GM19351 (cell line): ENCODE measurements around the gene LAPTM5.

ENCODE experiments used
- ATAC-seq: cut with Tn5 transposase; IDR thresholded peaks from one replicate; pipeline ENCODE4 v1.9.1; 2021; ENCODE audit warnings: mild to moderate bottlenecking, moderate library complexity; ENCODE audit not compliant: unreplicated experiment

LAPTM5 gene

DNA sequence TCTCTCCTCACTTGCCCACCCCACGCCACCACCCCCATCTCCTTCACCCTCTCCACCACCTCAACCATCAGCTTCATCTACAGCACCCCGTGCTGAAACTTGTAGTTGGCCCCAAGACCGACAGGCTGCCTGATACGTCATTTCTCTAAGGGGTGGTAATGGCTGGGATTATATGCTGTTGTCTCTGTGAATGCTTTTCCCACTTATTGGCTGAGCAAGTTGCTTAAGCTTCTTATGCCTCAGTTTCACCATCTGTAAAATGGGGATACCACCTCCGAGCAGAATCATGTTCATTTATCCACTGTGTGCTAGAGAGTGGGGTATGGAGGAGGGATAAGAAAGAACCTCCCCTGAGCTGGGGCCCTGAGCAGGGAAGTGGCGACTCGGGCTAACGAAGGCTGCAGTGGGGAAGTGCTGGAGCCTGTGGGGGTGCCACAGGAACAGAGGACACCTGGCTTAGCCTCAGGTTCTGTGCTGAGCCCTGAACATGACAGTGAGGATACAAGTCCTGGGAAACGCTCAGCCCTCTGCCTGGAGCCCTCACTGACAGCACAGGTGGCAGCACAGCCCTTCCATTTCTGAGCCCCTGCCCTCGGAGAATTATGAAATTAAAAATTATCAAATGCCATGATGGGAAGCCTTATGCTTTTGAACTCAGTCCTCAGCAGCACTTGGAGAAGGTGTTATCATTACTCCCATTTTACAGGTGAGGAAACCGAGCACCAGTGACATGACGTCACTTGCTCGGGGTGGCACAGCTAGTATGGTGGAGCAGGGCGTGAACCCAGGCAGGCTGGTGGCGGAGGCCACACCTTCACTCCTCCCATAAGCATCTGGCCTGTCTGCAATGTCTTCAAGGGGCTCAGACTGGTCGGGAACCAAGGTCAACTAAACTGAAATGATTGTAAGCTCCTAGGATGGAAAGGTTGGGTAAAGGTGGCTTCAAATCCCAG, 37.0 kb downstream of the LAPTM5 start:
- no peak for ATAC-seq

DNA sequence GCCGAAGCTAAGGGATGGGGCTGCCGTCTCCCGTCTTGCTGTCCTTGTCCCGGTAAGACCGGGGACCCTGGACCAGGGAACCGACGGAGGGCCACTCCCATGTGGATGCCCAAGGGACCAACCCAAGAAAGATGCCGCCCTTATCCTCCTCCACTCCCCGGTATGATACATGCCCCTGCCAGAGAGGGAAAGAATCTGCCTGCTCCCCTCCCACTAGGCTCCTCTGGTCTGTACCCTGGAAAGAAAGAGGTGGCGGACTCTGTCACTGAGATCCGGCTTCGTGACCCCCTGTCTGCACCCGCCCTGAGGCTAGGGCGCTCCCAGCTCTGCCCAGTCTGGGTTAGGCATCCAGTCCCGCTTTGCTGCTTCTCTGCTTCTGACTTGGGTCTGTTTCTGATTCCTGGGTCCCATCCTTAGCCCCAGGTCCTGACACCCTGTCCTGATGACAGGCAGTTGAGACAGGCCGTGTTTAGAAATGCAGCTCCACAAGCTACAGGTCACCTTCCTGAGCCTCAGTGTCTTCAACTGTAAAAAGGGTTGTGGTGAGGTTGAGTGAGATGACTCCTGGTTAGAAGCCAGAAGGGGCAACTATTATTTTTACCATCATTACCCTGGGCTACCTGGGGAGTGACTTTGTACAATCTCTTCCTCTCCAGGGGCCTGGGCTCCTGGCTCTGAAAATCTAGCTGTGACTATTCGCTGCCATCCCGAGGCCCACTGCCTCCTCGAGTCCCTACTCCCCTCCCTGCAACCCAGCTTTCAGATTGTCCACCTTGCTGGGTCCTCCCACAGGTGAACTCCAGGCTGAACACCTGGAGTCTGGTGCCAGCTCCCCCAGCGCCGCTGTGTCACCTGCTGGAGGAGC, 37.9 kb downstream of the LAPTM5 start:
- no peak for ATAC-seq

DNA sequence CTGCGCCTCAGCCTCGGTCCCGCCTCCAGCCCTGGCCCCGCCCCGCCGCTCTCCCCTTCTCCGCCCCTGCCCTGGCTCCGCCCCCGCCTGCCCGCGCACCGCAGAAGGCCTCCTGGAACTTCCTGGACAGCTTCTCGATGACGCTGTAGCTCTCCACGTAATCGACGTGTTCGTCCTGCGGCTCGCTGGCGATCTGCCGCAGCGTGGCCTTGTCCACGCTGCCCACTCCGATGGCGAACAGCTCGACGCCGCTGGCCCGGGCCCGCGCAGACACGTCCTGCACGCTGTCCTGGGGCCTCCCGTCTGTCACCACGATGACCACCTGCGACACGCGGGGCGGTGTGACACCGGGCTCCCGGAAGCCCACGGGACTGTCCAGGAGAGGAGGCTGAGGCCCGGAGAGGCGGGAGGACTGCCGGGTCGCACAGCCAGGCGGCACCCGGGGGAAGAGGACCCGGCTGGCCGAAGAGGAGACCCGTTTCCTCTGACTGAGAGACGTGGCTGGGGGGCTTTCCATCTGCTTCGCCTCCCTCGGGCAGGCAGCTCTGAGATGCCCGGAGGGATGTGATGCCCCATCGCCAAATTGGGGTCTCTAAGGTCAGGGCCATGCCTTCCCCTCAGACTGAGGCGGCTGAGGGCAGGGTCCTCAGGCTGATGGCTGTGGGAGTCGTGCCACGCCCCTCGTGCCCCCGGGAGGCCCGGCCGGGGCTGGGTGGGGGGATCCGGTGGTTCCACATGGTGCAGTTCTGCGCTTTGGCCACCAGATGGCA, 38.8 kb downstream of the LAPTM5 start:
- peak; percentile 50 for ATAC-seq

DNA sequence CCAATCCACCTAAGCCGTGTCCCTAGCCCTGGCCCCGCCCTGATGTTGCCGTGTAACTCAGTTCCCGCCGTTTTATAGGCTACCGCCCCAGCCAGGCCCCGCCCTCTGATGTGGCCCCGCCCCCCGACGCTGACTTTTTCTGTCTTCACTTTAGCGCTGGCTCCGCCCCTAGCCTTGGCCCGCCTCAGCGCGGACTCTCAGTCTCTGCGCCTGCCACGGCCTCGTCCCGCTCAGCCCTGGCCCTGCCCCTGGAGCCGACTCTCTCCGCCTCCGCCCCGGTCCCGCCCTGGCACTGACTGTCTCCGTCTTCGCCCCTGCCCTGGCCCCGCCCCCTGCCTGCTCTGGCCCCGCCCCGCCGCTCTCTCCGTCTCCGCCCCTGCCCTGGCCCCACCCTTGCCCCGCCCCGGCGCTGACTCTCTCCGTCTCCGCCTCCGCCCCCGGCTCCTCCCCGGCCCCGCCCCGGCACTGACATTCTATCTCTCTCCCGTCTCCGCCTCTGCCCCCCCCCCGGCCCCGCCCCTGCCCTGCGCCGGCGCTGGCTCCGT, 39.4 kb downstream of the LAPTM5 start:
- peak; percentile 85 for ATAC-seq

DNA sequence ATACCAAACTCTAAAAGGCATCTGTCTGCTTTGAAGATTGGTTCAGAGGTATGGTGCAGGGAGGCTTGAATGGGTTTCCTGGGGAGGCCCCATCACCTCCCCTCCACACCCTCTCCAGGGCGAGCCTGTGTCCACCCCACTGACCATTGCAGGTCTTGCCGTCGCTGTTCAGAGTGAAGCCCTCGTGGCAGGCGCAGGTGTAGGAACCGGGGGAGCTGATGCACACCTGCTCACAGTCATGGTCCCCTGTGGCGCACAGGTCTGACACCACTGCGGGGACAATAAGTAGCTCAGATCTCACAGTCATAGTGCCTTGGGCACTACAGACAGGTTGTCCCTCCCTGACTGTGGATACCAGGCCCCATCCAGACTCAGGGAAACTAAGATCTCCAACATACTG, 40.9 kb downstream of the LAPTM5 start:
- ATAC-seq, result no peak

DNA sequence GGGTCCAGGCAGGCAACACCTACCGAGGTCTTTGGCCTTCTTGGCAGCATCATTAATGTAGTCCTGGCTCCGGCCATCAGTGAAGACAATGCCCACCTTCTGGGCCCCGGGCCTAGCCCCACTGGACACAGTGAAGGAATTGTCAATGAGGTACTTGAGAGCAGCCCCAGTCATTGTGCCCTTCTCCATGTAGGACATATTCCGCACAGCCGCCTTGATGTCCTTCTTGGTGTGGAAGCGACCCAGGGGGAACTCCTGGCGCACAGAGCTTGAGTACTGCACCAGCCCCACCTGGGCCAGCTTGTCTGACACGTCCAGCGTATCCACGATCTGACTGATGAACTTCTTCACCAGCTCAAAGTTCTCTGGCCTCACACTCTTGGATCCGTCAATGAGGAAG, 41.7 kb downstream of the LAPTM5 start:
- ATAC-seq, result no peak

DNA sequence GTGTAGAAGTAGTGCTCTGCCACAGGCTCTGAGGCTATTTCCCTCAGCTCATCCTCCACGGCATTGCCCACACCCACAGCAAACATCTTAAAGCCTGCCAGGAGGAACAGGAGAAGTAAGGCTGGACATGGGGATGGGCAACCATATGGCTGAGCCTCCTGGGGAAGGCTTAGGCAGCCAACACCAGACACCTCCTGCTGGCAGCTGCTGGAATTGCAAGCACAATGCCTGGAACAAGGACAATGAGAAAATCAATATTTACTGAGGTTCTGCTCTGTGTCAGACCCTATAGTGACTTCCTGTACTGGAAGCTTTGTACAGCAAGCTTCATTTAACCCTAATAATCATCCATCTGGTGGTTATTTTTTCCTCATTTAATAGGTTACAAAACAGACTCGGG, 42.4 kb downstream of the LAPTM5 start:
- no peak for ATAC-seq

DNA sequence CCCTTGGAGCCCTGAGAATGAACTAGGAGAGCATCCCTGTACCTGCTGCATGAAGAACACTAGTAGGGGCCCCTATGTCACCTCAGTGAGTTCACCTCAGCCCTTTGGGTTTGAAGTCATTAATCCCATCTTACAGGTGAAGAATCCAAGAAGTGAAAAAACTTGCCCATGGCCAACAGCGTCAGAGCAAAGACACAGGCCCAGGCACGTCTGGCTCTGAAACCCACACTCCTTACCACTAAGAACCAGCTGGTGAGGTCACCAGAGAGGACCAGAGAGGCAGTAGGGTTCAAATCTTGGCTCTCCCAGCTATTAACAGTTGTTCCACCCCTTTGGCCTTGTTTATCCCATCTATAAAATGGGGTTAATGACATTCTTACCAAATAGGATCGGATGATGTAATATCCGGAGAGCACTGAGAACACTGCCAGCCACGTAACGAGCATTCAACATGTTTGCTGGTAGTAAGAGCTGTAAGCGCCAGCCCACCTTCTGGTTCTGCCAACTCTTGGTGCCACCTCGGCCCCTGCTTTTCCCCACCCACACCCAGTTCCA, 43.0 kb downstream of the LAPTM5 start:
- ATAC-seq, result no peak

DNA sequence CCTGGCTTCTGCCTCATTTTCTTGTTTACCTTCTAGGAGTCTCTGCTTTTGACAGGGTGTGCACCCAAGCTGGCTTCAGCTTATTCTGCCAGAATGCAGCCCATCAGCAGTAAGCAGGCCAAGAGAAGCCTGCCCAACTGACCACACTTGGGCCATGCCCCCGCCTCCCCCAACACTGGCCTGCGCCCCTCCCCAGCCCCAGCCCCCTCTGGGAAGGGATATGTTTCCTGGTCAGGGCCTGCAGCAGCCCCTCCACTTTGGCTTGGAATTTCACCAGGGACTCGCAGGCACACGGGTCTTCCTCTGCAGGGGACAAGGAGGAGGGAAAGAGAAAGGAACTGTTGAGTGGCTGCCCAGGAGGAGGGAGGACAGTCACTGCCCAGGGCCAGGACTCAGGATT, 43.5 kb downstream of the LAPTM5 start:
- no peak for ATAC-seq

DNA sequence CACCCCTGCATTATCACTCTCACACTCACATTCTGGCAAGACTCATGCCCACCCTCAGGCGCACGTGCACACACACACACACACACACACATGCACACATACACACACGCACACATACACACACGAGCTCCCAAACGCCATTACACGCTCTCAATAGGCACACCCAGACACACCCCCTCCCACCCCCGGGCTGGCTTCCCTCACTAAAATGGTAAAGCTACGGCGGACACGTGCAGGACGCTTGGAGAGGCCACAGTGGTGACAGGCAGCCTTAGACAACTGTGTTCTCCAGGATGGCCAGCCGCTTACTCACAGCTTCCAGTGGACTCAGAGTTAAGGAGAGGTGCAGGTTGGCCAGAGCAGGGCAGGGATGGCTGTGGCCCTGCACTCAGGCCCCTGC, 44.3 kb downstream of the LAPTM5 start:
- no peak for ATAC-seq

DNA sequence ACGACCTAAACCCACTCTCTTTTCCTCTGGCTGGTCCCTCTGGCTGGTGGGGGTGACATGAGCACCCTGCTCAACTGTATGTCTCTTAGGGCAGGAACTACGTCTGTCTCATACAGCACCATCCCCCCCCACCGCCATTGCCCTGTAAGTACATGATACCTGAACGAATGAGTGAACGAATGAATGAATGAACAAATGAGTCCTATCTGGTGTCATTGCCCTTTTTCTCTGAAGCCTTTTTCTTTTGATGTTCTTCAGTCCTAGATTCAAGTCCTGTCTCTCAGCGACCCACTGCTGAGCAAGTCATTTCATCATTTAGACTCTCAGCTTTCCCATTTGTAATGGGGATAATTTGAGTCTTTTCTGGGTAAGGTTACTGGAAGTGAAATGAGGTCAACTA, 45.0 kb downstream of the LAPTM5 start:
- no peak for ATAC-seq

DNA sequence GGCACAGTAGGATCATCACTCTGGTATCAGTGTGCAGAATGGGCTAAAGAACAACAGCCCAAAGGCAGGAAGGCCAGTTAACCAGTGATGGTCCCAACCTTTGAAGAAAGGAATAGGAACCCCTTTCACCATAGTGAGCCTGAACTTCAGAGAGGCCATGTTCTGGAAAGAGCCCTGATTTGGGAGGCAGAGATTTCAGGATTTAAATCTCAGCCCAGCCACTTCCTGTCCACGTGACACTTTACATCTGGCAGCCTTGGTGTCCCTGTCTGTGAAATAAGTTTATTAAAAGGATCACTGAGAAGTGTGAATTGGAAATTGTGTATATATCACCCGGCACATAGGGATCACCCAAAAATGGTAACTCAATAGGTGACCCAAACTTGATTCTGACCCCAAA, 47.2 kb downstream of the LAPTM5 start:
- ATAC-seq, result no peak

DNA sequence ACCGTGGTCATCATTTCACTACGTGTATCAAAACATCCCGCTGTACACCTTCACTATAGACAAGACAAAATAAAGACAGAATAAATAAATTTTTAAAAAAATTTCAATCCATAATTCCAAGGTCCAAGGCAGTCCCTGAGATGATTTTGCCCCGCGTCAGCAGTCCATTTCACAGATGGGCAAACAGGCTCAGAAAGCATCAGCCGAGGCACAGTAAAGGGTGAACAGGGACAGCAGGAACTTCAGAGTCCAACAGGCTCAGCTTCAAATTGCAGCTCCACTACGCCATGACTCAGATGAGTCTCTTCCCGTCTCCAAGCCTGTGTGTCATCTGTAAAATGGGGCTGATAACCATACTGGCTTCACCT, 49.2 kb downstream of the LAPTM5 start:
- ATAC-seq, result no peak

DNA sequence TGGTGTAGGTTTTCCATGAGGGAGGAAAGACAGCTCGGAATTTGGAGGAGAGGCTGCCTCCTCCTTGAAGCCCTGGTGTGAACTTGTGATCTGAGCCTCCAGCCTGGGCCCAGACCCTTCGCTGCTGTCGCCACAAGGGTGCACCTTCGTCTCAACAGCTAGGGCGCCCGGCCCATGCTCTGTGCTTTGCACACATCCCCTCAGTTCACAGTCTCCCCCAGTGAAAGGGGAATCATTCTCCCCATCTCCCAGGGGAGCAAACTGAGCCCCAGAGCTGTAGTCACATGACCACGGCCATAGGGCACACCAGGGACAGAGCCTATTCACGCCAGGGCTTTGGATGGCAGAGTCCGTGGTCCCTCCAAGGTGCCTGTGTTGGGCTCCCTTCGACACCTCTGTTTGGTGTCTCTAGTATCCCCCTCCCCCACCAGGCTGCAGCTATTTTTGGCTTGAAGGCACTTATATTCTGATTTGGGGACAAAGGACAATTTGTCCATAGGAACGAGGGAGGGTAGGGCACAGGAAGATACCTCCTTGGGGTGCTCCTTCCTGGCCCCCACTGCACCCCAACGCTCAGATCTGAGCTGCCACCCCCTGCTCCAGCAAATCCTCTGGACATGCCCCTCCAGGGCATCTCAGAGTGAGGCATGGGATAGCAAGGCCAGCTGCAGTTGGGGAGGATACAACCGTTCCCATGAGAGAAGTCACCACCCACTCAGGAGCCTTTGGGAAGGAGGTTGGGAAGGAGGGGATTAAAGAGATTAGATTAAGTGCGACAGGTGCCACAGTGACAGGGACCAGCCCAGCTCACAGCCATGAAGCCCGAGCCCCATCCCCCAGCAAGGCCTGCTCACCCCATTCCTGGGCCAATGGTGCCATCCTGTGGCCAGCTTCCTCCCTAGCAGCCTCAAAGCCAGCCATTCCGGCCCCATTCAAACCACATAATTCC, 49.9 kb downstream of the LAPTM5 start:
- no peak for ATAC-seq

DNA sequence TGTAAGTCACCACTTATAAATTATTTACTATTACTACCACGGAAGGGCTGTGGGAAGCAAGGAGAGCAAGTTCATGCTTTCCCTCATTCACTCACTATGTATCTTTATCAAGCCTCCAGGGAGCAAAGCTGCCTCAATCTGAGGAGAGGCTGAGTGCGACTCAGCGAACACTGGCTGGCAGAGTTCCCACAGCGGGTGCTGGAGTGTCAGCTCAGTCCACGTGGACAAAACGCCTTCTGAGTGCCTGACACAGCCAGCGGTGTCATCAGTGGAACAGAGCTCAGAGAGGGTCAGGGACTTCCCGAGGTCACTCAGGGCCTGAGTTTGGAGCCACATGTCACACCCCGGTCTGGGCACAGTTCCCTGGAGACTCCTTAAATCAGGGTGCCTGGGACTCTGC, 51.0 kb downstream of the LAPTM5 start:
- ATAC-seq, result no peak

DNA sequence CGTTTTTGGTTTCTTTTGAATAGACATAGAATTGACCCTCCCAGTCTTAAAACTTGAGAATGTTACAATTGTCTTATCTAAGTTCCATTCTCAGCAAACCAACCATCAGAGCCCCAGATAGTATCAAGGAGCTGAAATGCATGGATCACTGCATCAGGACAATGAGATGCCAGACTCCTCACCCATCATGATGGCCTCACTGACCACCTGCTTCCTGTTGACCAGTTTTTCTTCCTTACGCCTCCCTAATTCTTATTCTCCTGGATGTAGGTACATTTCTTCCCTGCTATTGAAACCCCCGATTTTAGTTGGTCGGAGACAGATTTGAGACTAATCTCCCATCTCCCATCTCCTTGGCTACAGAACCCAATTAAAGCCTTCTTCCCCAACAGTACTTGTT, 51.9 kb downstream of the LAPTM5 start:
- ATAC-seq, result no peak

DNA sequence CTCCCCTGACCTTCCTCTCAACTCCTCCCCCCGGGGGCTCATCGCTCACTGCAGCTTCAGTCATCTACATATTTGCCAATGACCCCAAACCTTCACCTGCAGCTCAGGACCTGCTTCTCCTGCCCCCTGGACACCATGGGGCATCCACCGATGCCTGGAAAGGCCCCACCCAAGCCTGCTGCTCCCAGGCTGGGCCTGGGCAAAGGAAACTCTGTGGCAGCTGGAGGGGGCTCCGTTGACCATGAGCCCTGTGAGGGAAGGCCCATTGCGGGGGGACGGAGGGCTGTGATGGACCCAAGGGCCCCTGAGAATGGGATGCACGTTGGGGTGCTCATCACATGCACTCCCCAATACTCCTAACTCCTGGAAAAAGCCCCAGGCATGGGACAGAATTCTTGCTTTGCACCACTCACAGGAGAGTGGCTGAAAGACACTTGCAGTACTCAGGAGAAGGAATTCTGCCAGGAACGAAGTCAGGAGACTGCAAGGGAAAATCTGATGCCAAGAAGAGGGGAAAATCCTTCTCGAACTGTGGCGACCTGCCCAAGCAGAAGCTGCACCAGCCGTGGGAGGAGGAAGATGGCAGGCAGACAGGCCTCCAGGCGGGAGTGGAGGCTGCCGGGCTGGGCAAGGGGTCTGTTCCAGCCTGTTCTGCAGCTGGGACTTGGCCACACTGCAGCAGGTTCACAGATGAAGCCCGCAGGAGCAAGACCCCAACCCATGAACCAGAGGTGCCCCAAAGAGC, 52.6 kb downstream of the LAPTM5 start:
- ATAC-seq, result no peak

DNA sequence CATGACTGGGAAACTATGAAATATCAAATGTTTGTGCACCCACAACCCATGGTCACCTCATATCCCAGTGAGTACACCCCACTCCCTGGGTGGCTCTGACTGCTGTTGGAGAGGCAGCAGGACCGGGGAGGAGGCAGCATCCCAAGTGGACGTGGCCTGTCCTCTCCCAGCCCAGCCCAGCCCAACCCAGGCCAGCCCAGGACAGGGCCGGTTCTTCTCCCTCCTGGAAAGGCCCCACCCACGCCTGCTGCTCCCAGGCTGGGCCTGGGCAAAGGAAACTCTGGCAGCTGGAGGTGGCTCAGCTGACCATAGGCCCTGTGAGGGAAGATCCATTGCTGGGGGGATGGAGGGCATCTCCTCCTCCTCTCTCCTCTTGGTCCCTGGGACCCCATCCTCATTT, 53.3 kb downstream of the LAPTM5 start:
- no peak for ATAC-seq

DNA sequence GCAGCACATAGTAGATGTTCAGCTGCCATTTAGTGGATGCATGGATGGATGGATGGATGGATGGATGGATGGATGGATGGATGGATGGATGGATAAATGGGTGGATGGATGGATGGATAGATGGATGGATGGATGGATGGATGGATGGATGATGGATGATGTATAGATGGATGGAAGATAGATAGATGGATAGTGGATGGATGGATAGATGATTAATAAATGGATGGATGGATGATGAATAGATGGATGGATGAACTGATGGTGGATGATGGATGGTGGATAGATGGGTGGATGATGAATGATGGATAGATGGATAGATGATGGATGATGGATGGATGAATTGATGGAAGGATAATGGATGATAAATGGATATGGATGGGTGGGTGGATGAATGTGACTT, 54.8 kb downstream of the LAPTM5 start:
- ATAC-seq, result no peak
